Renal pelvis (tissue), 4 donors: ENCODE results near the gene BHLHE40. TPM values are rescaled to one million over a fixed set of nuclear protein-coding genes. Genes with fewer than 3 reads are reported as not detected.
"Not testable (repeated sequence)": the region's sequence is repeated elsewhere in the genome, so short reads cannot be mapped to it uniquely, and the experiment has no call there.

ENCODE experiments used
- DNase-seq: peaks from one replicate; pipeline ENCODE4 v3.0.0-alpha.2; 2013
- polyA plus RNA-seq, 3 donors: library from polyadenylated mRNA; unstranded; fragments of 120-200 nt; gene quantifications; one replicate each; pipeline ENCODE4 v1.2.1, GENCODE V29; 2013; ENCODE audit not compliant: insufficient read length in 3 of 3

BHLHE40 gene
- polyA plus RNA-seq, 3 donors, result 24.2 to 25.4 (median 24.7) TPM

GRCh38 chr3:4956099-4956498 lies 23.1 kb upstream of the BHLHE40 start:
- no peak for DNase-seq

GRCh38 chr3:4956738-4957137 lies 22.5 kb upstream of the BHLHE40 start:
- no peak for DNase-seq

DNA sequence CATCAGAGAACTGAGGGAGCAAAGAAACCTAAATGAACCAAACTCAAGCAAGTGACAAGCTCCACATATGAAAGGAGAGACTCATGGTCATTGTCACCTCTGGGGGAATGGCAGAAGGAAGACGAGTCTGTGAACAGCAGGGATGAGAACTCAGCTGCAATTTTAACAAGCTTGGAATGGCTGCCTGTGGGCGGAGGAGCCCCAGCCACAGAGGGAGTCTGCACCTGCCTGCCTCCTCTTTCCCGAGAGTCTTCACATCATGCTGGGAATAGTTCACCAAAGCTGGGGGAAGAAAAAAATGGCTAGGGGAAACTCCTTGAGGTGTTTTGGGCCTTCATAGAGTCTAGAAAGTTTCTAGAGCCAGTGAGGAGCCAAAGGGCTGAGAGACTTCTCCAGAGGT lies 21.3 kb upstream of the BHLHE40 start:
- no peak for DNase-seq

GRCh38 chr3:4959180-4959579 lies 20.1 kb upstream of the BHLHE40 start:
- DNase-seq, result no peak

DNA sequence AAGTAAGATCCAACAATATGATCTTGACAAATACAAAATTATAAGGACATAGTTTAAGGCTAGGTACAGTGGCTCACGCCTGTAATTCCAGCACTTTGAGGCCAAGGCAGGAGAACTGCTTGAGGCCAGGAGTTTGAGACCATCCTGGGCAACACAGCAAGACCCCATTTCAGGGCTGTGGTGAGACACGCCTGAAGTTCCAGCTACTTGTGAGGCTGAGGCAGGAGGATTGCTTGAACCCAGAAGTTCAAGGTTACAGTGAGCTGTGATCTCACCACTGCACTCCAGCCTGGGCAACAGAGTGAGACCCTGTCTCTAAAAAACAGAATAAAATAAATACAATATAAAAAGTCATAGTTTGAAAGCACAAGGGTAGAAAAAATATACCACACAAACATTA lies 17.4 kb upstream of the BHLHE40 start:
- not testable (repeated sequence) for DNase-seq

GRCh38 chr3:4963669-4964570 lies 15.3 kb upstream of the BHLHE40 start:
- no peak for DNase-seq

DNA sequence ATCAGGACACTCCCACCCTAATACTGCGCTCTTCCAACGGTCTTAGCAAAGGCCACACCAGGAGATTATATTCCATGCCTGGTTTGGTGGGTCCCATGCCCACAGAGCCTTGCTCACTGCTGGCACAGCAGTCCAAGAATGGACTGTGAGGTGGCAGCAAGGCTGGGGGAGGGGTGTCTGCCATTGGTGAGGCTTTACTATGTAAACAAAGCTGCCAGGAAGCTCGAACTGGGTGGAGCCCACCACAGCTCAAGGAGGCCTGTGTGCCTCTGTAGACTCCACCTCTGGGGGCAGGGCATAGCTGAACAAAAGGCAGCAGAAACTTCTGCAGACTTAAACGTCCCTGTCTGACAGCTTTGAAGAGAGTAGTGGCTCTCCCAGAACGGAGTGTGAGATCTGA lies 13.2 kb upstream of the BHLHE40 start:
- DNase-seq, result not testable (repeated sequence)

DNA sequence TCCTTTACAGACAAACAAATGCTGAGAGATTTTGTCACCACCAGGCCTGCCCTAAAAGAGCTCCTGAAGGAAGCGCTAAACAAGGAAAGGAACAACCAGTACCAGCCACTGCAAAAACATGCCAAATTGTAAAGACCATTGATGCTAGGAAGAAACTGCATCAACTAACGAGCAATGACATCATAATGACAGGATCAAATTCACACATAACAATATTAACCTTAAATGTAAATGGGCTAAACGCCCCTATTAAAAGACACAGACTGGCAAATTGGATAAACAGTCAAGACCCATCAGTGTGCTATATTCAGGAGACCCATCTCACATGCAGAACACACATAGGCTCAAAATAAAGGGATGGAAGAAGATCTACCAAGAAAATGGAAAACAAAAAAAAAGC lies 11.6 kb upstream of the BHLHE40 start:
- DNase-seq, result not testable (repeated sequence)

- DNase-seq, result not testable (repeated sequence)
These were observed 7.8 kb upstream of the BHLHE40 start for GRCh38 chr3:4971437-4971836.

GRCh38 chr3:4971838-4972237 lies 7.4 kb upstream of the BHLHE40 start:
- DNase-seq, result no peak

GRCh38 chr3:4972652-4973643 lies 6.3 kb upstream of the BHLHE40 start:
- no peak for DNase-seq

DNA sequence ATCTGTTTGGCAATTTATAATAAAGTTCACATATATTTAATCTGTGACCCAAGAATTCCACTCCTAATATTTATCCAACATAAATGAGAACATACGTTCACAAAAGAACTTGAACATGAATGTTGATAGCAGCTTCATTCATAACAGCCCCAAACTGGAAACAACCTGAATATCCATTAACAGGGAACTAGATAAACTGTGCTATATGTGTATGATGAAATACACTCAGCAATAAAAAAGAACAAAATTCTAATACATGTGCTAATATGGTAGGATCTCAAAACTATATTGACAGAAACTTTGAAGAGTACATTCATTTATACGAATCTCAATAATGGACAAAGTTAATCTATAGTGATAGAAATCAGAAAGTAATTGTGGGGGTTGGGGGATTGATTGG lies 5.1 kb upstream of the BHLHE40 start:
- no peak for DNase-seq

- DNase-seq, result no peak
These were observed 3.1 kb upstream of the BHLHE40 start for GRCh38 chr3:4976109-4976508.

DNA sequence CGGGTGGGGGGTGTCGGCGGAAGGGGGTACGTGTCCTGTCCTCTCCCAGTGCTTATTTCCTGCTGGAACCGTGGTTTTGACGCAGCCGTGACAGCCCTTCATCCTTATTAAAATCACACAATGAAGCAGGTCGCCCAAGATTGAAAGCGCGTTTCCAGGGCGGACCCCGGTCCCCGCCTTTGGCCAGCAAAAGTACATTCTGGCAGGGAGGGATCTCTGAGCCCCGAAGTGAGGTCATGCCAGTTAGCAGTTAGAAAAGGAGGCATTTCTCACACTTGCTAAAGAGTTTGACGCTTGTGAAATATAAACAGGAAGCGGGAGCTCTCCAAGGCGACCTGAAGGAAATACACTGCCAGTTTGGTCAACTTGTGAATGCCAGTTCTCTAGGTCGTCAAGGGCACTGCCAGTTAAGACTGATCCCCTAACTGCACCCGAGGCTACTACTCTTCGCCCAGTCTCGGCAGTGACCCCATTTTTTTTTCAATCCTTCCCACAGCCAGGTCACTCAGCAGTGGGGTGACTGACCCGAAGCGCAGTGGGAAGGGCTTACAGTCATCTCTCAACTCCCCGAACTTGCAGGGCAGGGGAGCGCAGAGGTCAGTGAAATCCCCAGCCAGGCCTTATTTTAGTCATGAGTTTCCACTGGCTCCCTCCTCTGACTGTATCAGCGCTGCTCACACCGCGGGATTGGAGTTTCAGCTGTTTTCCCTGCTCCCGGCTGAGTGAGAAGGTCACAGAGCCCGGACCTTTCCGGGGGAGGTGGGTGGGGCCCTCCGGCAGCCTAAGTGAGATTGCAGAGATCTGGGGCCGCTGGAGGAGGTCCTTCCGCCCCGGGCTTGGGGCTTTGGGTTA lies 2.0 kb upstream of the BHLHE40 start:
- DNase-seq, result peak; percentile 72

- no peak for DNase-seq
These were observed 1.4 kb upstream of the BHLHE40 start for GRCh38 chr3:4977853-4978203.

DNA sequence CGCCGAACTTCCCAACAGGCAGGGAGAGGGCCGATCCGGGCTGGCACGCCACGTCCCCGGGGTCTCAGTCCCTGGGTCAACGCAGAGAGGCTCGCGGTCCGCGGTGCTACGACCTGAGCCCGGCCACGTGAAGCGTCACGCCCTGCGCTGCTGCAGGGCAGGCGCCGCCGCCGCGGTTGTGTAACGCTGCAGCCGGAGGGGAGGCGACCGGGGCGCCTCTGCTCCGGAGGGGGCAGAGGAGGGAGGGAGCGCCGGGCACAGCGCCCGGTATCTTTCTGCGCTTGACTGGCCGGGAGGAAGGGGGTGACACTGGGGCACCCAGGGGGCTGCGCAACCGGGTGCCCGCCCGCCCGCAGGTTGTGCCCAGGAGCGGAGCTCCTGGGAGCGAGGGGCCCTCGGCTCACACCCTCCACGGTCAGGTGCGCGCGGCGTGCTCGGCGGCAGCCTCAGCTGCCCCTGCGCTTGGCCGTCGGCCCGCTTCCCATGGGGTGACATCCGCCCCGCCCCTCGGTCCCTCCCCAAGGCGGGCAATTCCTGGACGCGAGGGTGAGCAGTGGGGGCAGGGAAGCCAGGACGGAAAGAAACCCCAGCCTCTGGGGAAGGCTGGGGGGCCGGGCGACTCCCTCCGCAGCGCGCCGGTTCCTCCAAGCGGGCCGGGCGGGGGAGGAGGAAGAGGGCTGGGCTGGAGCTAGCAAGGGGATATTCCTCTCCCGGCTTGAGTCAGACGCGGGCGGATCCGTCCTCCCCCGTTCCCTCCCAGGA lies 852 bp upstream of the BHLHE40 start:
- DNase-seq, result peak; percentile 94

- DNase-seq, result peak; percentile 86
These were observed 240 bp upstream of the BHLHE40 start for GRCh38 chr3:4978966-4979427.

DNA sequence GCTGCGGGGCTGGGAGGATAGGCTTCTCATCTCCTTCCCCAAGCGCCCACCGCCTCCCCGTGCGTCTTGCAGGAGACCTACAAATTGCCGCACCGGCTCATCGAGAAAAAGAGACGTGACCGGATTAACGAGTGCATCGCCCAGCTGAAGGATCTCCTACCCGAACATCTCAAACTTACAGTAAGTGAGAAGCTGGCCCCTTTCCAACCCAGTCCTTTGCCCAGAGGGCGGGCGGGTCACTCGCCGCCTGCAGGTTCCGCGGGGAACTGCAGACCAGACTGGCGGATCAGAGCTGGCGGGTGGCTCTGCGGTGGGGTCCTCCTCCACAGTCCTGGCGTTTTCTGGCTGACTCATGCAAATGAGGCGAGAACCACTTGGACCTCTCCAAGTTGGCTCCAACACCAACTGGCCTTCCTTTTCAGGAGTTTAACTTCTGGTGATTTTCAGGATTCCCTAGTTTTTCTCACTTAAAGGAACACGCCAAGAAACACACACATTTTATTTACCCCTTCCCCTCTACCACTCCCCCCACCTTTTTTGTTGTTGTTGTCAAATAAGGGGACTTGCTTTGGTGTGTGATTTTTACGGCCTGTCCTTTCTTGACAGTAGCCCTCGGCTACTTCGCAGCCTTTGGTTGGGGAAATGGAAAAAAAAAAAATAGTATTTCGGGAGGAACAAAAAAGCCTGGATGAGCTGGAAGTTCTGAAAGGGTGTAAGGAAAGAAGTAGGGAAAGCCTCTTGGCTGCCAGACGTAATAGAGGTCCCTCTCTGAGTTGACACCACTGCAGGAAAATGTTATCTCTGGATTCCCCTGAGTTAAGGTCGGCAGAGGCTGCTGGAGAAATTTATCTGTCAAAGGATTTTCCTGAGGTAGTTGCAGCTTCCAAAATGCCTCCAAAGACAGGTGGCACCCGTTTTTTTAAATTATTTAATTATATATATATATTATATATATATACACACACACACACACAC lies 1.3 kb downstream of the BHLHE40 start:
- DNase-seq, result peak; percentile 81

DNA sequence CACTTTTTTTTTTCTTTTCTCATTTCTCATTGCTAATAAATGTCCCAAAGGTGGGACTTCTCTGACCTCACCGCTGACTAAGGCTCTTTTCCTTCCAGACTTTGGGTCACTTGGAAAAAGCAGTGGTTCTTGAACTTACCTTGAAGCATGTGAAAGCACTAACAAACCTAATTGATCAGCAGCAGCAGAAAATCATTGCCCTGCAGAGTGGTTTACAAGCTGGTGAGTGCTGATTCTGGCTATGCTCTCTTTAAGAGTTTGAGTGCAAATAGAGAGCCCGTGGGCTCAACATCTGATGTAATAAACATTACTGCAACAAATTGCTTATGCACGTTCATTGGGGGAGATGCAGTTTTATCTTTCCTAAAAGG lies 2.0 kb downstream of the BHLHE40 start:
- no peak for DNase-seq
